NB4 (cell line): ENCODE measurements around the gene CLDN6.

ENCODE experiments used
- POLR2A ChIP-seq: IDR thresholded peaks from 2 replicates; pipeline ENCODE4 v1.6.1; 2011; ENCODE audit warnings: mild to moderate bottlenecking; ENCODE audit not compliant: insufficient read length; ENCODE audit errors: extremely low read depth
- TF ChIP-seq, protein P1 (sequence below): IDR thresholded peaks from one replicate; pipeline ENCODE4 v1.5.1; 2012; ENCODE audit warnings: low read depth, low read length

DNA sequence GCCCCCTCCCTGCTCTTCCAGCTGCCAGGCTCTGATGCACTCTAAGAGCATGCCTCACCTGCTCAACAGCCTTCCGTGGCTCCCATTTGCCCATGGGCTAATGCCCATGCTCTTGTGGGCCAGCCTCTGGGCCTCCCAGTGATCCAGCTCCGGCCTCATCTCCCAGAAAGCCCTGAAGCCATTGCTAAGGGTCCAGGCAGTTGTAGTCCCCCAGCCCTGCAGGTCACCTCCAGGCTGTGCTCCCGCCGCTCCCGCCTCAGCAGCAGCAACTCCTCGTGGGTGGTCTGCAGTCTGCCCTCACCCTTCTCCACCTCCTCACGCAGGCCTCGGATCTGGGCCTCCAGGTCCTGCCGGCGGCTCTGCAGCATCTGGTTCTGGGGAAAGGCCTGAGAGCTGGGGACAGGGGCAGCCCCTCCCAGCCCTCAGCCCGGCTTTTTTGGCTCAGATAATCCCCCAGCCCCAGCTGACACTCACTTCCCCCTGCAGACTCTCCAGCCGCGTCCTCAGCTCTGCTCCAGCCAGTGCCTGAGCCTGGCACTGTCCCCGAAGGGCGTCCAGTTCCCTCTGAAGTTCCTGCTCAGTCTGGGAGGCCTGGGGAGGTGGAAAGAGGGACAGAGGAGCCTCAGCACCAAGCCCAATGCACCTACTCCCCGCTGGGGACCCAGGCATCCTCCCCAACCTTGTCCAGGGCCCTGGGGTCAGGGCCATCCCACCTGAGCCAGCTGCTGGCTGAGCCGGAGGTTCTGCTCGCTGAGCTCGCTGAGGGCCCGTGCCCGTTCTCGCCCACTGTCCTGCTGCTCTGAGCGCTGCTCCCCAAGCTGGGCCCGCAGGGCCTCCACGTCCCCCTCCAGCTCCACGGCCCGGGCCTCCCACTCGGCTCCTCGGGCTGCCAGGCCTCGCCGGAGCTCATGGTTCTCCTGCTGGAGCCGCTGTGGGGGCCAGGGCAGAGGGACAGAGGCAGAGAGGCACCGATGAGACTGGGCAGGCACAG, 12.5 kb upstream of the CLDN6 start:
- no peak for TF ChIP-seq POLR2A
- TF ChIP-seq, protein P1, sequence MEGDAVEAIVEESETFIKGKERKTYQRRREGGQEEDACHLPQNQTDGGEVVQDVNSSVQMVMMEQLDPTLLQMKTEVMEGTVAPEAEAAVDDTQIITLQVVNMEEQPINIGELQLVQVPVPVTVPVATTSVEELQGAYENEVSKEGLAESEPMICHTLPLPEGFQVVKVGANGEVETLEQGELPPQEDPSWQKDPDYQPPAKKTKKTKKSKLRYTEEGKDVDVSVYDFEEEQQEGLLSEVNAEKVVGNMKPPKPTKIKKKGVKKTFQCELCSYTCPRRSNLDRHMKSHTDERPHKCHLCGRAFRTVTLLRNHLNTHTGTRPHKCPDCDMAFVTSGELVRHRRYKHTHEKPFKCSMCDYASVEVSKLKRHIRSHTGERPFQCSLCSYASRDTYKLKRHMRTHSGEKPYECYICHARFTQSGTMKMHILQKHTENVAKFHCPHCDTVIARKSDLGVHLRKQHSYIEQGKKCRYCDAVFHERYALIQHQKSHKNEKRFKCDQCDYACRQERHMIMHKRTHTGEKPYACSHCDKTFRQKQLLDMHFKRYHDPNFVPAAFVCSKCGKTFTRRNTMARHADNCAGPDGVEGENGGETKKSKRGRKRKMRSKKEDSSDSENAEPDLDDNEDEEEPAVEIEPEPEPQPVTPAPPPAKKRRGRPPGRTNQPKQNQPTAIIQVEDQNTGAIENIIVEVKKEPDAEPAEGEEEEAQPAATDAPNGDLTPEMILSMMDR: no peak
